HG02870 (cell line): ENCODE results near the gene EMILIN2.
A peak's percentile ranks its signal among the peaks of the same experiment; 100 is the strongest.

ENCODE experiments used
- ATAC-seq: cut with Tn5 transposase; IDR thresholded peaks from one replicate; pipeline ENCODE4 v1.9.1; 2021; ENCODE audit warnings: mild to moderate bottlenecking, moderate library complexity; ENCODE audit not compliant: unreplicated experiment

EMILIN2 gene

DNA sequence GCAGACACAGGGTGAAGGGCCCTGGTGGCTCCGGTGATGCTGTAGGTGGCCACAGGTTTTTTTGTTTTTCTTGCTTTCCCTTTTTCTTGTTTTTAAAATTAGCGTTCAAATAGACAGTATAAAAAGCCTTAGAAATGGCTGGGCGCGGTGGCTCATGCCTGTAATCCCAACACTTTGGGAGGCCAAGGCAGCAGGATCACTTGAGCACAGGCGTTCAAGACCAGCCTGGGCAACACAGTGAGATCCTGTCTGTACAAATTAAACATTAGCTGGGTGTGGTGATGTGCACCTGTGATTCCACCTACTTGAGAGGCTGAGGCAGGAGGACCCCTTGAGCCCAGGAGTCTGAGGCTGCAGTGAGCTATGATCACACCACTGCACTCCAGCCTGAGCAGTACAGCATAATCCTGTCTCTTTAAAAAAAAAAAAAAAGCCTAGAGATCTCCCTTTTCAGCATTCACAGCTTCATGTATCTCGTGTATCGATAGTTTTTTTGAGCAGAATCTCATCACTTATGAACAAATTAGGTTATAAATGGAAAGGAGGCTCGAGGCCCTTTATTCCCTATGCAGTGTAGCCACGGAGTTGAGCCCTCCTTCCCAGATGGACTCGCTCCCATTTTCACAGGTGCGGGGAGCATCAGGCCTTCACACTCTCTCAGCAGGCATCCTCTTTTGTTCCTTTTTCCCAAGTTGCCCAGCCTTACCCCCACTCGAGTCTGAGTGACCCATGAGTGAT lies 50.8 kb downstream of the EMILIN2 start:
- ATAC-seq = no peak

DNA sequence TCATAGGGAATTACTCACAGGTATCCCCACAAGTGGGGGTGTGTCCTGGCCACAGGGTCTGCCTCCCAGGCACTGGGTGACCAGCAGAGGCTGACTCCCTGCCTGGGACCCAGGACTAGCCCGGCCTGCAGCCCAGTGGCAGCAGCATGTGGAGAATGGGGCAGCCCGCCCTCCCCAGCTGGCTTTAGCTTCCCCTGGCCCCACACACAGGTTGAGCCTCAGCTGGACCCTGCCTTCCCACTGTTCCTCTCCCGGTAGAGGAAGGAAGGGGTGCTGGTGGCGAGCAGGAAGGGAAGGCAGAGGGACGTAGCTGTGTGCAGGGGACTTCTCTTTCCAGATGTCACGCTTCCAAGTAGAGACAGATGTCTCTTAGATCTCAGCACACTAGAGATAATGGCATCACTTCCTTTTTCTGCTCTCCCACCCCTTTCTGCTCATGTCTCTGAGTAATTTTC lies 51.4 kb downstream of the EMILIN2 start:
- ATAC-seq = no peak

DNA sequence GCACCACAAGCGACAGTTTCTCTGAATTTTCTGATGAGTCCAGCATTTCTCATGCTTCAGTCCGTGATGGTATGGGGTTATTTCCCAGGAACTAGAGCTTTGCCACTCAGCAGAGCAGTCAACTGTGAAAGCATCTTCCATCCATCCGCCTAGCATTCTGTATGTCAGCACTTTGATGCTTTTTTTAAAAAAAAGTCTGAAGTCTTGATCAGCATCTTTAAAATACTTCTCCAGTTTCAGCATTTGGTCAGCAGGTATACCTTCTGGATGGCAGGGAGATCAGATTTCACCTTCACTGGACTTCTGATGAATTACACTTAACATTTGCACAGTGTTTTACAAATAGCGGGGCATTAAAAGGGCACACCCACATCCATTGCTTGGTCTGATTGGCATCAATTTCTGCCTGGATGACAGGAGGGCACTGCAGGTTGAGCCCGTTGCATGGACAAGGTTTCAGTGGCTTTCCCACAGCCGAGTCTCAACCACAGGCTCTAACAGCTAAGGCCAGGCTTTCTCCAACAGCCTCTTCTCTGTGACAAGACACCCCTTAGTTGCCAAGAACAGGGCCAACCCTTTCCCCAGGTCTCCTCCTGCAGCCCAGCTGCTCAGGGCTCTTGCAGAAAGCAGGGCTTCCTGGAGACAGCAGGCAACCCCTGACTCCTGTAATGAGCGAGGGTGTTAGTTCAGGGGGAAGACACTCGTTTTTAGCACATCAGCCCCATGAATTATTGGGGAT lies 54.0 kb downstream of the EMILIN2 start:
- no peak for ATAC-seq

DNA sequence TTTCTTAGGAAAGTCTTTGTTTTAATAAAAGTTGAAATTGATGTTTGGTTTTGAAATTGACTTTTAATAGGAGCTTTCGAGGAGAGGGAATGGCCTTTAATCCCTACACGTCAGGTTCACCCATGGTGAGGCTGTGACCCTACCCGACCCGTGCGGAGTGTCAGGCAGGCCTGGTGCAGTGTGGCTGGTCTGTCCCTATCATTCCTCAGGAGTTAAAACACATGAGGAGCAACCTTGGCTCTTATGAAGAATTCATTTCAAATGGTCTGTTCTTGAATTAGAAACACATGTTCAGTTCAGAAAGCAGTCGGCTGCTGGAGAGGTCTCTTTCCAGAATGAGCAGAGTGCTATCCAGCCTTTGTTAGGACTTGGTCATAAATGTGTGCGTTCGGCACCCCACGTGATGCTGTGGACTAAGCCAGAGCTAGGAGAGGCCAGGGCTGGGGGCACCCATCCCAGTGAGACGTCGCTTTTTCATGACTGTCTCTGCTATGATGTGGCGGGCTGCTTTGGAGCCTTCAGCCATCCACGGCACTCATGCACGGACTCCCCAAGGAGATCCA lies 54.7 kb downstream of the EMILIN2 start:
- ATAC-seq = no peak

DNA sequence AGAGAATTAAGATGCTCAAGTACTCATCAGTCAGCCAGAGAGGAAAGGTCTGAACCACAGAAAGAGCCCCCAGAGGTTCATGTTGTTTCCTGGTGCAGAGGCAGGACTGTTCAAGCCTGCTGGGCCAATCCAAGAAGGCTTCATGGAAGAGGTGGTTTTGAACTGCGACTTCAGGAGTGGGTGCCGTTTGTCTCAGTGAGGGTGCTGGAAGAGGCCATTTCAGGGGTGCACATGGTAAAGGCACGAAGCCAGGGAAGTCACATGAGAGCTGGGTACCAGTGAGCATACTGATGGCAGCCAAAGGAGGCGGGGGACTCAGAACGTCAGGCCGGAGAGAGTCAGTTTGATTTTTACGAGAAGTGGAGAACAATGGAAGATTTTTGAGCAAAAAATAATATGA lies 55.5 kb downstream of the EMILIN2 start:
- ATAC-seq = no peak

DNA sequence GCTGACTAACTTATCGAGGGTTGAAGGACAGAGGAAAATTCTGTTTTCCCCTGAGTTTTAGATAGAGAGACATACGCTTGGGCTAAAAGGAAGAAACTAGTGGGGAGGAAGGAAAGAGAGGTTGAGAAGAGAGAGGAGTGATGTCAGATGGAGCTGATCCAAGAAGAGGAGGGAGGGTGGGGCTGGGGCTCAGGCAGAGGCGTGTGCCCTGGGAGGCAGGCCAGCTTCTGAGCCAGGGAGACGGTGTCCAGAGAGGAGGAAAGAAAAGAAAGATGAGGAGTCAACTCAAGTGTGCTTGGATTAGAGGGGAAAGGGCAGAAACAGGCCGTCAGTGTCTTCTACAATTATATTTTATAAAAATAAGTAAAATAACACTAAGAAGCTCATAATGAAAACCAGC lies 56.2 kb downstream of the EMILIN2 start:
- no peak for ATAC-seq

DNA sequence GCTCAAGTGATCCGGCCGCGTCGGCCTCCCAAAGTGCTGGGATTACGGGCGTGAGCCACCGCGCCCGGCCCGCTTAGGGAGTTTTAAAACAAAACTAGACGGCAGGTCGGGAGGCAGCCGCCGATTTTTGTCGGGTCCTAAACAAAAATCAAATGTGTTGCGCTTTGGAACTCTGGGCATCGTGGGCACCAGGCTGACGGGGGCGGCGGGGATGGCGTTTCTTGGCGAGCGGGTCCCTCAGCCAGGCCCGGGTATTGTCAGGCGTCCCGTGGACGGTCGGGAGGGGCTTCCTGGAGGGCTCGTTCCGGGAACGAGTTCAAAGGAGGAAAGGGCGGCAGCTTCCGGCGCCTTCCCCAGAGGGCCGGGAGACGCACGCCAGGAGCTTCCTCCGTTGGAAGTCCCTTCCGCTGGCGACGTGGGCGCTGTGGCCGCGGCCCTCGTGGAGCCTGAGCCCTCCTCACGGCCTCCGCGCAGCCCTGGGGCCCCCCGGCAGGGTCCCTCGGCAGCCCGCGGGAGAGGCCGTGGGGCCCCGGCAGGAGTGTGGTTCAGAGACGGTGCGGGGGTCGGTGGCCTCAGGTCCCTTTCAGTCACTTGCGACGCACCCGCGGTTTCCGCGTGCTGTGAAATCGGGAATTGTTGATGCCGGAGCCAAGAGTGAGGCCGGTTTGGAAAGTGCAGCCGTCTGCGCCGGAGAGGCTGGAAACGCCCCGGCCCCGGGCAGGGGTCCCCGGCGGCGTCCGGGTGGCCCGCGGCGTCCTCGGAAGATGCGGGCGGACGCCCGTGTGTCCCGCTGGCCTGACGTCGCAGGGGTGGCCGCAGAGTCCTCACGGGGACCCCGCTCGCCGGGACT lies 59.3 kb downstream of the EMILIN2 start:
- ATAC-seq = peak; percentile 34

DNA sequence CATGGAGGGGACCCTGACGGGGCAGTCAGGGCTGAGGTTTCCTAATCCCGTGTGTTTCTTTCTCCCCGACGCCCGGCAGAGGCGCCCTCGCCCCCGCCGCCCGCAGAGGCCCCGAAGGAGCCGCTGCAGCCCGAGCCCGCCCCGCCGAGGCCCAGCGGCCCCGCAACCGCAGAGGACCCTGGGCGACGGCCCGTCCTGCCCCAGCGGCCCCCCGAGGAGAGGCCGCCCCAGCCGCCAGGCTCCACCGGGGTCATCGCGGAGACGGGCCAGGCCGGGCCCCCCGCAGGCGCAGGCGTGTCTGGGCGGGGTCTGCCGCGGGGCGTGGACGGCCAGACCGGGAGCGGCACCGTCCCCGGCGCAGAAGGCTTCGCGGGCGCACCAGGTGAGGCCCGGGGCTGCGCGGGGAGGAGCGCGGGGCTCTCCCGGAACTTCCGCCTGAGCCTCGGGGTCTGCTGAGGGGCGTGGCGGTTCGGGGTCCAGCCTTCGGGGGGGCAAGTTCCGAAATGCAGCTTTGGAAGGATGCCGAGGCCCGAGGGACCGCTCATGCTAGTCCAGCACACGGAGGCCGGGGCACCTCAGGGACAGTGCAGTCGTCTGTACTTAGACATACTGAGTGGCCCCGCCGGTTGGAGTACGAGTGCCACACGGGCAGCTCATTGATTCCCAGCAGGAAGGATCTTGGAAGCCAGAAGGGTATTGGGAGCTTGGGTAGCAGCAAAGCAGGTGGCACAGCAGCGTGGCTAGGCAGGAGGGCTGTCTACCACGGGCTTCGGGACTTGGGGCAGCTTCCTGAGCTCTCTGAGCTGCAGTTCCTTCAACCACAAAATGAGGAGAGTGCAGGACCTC lies 60.1 kb downstream of the EMILIN2 start:
- peak; percentile 44 for ATAC-seq

DNA sequence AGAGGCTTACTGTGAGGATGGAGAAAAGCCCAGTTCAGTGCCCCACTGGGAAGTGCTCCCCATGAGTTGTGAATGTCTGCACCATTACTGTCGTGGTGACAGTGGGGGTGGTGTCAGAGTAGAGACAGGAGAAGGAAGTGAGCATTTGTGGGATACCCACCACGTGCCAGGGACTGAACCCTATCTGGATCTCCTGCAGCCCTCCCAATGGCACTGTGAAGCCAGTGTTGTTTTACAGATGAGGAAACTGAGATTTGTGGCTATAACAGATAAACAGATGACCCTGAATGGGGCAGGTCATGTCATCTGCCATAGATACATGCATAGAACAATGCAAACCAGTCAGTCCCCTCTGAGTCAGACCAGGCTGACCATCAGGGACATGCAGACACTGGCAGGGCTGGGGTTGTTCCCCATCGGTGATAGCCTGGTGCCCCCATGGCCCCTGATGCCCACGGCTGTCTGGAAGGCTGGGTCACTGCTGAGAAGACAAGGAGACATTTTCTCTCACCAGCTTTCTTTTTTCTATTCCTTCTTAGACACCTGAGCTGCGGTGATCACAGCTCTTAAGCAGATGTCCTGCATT lies 60.8 kb downstream of the EMILIN2 start:
- ATAC-seq = peak; percentile 8

DNA sequence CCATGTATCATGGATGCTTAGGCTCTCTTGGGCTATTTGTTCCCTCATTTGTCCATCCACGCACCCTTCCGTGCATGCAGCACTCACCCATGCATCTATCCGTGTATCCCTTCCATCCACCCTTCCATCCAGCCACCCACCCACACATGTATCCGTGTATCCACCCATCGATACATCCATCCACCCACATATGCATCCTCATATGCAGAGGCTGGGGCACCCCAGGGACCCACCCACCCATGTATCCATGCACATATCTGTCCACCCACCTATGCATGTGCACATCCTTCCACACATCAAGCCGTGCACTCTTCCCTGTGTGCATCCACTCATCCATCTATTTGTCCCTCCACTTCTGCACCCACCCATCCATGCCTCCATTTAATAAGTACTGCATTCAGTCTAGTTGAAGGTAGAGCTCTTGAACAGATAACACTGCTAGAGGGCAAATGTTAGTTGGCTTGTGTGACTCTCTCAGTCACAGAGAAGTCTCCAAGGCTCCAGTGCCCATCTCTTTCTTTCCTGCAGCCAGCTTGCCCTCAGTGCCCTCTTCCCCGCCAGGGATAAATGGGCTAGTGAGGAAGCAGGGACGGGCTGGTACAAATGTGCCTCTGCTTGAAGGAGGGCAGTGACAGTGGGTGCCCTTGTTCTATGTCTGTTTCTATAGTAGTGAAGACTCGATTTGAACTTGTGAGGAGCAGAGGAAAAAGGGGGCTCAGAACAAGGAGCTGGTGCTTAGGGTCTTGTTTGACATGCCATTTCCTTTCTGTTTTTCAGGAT lies 61.5 kb downstream of the EMILIN2 start:
- ATAC-seq = no peak

DNA sequence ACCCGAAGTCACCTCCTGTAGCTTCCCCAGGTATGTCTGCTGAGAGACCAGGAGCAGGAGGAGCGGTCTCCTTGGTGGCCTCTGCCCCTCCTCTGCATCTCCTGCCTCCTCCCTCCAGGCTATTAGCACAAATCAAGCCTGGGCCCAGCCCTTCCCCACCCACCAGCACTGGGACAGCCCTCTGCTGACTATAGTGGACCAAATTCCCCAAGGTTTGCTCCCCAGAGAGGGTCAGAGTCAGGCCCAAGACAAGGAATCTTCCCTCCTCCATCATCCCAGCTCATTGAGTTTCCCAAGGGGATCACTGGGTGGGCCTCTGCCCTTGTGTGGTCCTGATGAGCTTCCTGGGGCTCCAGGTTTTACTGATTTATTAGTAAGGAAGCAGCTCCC lies 62.1 kb downstream of the EMILIN2 start:
- no peak for ATAC-seq

DNA sequence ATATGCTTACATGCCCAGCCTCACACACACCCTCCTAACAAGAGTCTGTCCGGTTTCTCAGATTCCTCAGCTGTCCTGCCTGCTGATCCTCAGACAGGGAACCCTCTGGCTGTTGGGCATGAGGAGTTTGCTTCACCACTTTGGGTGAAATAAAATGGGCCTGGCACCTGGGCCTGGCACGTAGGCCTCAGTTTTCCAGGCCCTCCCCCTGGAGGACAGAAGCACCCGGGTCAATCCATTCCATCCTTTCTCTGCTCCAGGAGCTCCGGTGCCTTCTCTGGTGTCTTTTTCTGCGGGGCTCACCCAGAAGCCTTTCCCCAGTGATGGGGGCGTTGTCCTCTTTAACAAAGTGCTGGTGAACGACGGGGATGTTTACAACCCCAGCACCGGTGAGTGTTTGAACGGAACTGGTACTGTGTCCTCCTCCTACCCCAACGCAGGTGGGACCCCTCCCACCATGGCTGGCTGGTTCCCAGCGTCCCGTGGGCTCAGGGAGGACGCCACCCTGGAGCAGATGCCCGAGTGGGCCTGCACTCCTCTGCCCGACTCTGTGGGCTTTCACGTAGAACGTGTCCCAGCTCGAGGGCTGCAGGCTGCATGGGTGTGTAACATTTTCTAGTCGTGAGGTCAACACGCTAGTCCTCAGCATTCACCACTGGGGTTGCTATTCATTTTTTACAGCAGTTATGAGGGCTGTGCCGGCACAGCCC lies 62.8 kb downstream of the EMILIN2 start:
- no peak for ATAC-seq

DNA sequence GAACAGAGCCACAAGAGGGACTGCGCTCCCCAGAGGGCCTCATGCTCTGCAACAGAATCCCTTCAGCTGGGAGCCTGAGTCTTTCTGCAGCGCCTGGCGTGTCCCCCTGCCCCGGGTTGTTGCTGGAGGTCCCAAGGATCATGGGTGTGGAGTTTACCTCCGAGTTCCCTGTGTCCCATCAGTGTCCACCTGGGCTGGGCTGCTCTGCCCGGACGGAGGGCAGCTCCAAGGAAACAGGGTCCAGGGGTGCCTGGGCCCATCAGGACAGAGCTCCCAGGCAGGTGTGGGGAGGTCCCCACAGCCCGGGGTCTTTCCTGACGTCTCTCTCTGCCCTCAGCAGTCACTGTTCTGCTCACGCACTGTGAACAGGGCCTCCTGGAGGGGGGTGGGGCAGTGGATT lies 63.5 kb downstream of the EMILIN2 start:
- no peak for ATAC-seq

DNA sequence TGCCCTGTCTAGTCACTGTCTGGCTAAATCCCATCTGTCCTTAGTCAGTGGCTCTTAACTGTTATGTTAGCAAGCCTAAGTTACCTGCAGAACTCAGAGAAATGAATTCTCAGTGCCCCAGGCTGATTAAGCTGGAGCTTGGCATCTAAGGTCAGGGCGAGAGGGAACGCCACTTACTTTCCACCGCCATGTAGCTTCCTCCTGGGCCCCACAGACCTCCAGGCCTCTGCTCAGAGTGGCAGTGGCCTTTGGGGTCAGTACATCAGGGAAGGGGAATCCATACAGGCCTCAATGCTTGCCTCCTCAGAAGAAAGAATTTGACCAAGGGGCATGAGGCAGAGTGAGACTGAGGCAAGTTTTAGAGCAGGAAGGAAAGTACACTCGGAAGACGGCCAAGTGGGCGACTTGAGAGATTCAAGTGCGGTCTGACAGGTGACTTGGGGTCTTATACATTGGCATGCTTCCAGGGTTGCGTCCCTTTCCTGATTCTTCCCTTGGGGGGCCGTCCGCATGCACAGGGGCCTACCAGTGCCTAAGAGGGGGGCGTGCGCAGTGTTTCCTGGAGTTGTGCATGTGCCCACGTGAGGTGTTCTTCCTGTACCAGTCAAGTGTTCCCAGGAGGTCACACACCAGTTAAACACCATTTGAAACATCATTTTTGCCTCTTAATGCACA lies 64.1 kb downstream of the EMILIN2 start:
- no peak for ATAC-seq

DNA sequence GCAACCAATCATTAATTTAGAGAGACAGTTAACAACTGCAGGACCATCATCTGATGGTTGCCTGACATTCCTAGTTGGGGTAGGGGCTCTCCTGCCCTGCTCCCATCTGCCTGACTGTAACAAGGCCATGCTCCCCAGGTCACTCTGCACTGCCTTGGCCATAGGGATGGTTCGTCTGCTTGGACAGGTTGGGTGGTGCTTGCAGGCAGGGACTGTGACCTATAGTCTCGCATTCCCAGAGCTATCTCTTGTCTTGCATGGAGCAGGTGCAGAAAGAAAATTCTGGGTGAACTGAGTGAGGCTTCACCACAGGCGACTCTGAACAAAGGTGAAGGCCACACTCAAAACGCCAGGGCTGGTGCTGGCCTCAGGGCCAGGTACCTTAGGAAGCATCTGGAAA lies 64.7 kb downstream of the EMILIN2 start:
- ATAC-seq = no peak

DNA sequence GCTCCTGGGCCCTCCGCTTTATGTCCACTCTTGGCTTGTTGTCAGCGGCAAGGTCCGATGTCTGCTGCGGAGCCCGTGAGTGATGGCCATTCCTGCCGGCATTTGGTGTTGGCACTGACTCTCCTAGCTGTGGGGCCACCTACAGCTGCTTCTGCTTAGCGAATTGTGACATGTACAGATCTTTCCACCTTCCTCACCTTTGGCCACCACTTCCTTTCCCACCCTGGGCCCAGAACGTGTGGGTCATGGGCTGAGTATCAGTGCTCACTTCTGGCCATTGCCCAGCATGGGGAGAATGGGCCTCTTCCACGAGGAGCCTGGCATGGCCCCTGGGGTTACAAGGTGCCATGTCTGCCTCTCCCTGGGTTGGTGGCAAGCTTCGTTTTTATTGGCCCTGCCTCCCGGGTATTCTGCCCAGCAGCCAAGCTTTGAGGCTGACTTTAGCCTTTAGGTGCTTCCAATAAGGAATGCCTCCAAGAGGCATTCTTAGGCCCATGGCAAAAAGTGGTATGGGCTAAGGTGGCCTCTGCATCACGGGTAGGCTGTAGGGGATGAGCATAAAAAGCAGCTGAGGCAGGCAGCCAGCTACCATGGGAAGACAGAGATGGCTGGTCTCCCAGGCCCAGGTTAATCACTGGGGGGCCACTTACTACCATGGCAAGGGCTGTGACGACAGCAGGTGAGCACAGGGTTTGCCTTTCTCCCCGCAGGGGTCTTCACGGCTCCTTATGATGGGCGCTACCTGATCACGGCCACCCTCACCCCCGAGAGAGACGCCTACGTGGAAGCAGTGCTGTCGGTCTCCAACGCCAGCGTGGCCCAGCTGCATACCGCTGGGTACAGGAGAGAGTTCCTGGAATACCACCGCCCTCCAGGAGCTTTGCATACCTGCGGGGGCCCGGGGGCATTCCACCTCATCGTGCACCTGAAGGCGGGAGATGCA lies 65.8 kb downstream of the EMILIN2 start:
- ATAC-seq = no peak
